Measurements from ENCODE around the gene ARL14EP. TPM values are rescaled to one million over a fixed set of nuclear protein-coding genes. Genes with fewer than 3 reads are reported as not detected.

ARL14EP gene
- polyA plus RNA-seq, 3 donors: 51.0 to 58.7 (median 54.8) TPM

DNA sequence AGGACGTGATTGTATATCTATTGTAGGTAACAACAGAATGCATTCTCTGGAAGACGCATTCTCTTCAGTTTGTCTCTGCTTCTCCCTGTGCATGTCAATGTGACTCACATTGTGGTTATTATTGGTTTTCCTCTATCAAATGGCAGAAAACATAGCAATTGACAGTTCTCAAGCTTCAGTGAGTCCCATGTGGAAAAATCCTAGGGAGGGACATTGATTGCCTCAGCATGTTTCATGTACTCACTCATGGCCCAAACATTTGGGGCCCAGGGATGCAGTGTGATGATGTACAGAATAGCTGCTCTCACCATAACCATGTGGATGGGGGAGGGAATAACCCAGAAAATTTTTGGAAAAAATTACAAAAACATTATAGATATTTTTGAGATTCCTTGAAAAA is 9.3 kb upstream of the ARL14EP start:
- no peak for DNase-seq (ENCODE audit: extremely low read depth in 1 of 11, low read depth in 9 of 11, low spot score in 4 of 11)

DNA sequence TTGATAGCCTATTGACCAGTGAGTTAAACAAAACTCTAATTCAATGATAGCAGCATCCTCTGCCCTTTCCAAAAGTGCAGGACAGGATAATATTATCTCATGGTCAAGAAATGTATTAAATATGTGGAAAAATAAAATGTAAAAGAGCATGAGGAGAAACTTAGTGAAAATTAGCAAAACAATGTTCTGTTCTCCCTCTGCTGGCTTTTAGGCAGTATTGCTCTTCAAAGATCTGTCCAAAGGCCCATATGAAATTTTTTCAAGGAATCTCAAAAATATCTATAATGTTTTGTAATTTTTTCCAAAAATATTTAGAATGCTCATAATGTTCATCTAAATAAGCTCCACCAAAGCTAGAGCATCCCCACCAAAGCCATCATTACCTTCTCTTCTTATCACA is 8.3 kb upstream of the ARL14EP start:
- DNase-seq (ENCODE audit: extremely low read depth in 1 of 11, low read depth in 9 of 11, low spot score in 4 of 11): no peak

DNA sequence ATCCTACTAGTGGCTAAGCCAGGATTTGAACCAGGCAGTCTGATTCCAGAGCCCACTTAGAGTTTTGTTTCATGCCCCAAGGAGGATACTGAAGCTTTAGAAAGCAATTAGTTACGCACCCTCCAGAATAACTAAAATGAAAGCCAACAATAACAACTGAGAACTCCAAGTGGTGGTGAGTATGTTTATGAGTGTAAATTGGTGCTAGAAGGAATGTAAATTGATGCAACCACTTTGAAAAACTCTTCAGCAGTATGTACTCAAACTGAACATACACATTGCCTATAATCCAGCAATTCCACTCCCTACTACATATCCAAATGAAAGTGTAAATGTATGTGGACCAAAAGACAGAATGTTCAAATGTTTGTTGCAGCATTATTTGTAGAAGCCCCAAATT is 6.7 kb upstream of the ARL14EP start:
- no peak for DNase-seq (ENCODE audit: extremely low read depth in 1 of 11, low read depth in 9 of 11, low spot score in 4 of 11)

- no peak for DNase-seq (ENCODE audit: extremely low read depth in 1 of 11, low read depth in 9 of 11, low spot score in 4 of 11)
Measured at GRCh38 chr11:30317030-30317429, 5.9 kb upstream of the ARL14EP start.

DNA sequence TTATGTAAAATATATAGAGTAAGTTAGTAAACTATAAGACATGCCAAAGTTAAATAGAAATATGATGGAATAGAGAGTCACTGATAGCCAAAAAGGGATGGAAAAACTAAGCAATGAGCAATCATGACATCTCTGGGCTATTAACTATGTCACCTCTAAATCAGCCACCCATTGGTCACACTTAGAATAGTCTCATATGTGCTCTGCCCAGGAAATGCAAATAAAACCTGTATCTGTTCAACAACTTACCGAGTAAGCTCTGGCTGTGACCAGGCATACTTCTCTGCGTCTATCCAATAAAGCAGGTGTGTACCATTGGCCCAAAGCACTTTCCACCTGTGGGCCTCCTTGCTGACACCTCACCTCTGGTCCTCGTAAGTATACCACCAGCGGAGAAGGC is 1.6 kb upstream of the ARL14EP start:
- no peak for DNase-seq (ENCODE audit: extremely low read depth in 1 of 11, low read depth in 9 of 11, low spot score in 4 of 11)

DNA sequence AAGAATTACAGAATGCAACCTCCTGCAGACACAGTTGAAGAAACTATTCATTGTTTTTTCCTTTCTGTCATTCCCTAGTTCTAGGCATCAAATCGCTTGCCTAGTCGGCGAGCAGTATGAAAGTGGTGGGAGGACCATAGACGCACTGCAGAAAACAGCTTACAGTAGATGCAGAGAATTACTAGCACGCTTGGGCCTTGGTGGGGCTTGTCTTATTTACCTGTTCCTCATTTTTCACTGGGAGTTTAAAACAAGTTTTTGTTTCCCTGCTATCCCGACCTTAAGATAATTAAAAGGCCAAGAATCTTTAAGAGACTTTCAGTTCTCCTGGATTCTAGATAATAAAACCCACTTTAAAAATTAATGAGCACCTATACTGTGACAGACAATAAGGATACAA is 713 bp upstream of the ARL14EP start:
- no peak for DNase-seq (ENCODE audit: extremely low read depth in 1 of 11, low read depth in 9 of 11, low spot score in 4 of 11)

DNA sequence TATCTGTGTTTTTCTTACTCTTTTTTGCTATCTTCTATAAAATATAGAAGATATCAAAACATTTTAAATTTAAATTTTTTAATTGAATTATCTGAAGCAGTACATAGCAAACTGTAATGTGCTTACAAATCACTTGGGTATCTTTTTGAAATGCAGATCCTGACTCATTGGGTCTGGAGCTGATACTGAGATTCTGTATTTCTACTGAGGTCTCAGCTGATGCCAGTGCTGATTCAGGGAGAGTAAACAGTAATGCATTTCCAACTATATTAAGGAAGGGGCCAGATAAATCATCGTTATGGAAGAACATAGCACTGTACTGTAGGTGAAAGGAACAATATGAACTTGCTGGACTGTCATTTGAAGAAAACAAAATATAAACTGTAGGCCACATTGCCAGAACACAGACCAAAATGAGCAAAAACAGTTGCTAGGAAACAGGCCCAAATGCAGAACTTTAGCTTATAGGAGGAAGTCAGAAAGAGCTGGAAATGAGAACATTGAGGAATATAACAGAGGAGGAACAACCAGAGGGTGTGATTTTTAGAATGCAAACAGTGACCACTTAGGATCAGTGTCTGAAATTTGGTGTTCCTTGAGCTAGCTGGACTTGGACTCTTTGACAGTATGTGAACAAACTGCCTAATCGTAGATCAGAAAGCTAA is 3.3 kb downstream of the ARL14EP start:
- DNase-seq (ENCODE audit: extremely low read depth in 1 of 11, low read depth in 9 of 11, low spot score in 4 of 11): no peak

- no peak for DNase-seq (ENCODE audit: extremely low read depth in 1 of 11, low read depth in 9 of 11, low spot score in 4 of 11)
Measured at GRCh38 chr11:30326906-30327305, 4.0 kb downstream of the ARL14EP start.

DNA sequence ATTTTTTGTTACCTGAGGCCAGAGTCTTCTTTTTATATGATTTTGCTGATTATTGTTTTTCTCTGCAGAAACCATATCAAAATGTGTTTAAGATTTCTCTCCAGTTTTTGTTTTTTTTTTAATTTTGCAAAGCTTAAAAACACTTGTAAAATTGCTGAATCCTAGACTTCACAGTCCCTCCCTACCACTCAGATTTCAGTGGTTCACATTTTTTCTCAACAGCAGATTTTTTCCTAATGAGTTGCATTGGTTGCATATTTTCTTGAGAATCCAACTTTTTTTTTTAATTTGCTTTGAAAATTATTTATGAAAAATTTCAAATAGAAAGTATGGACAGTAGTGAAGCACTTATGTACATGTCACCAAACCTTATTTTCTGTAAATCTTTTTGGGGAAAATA is 5.8 kb downstream of the ARL14EP start:
- no peak for DNase-seq (ENCODE audit: extremely low read depth in 1 of 11, low read depth in 9 of 11, low spot score in 4 of 11)

DNA sequence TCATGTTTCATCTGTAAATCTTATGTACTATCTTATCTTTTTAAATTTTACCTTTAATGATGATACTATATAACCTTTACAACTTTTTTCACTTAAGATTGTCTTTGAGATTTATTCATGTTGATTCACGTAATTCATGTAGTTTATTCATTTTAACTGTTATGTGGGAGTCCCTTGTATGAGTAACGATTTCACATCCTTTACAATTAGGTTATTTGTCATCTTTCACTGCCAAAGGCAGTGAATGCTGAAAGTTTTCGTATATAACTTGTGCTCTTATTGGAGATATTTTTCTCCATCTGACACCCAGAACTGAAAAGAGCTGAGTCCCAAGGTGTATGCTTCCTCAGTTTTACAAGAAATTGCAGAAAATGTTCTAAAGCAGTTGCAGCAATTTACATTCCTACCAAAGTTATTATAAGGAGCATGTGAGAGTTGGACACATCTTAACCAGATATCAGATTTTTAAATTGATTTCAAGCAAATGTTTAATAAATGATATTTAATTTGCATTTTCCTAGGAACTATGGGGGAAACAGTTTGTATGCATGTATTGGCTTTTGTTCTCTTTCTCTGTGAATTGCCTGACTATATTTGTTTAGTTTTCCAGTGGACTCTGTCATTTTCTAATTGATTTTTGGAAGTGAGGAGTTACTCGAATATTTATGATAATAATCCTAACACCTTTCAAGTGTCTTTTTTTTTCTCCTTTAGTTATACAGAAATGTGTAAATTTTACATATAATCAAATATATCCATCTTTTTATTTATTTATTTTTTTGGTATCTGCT is 6.4 kb downstream of the ARL14EP start:
- DNase-seq (ENCODE audit: extremely low read depth in 1 of 11, low read depth in 9 of 11, low spot score in 4 of 11): no peak

- DNase-seq (ENCODE audit: extremely low read depth in 1 of 11, low read depth in 9 of 11, low spot score in 4 of 11): no peak
Measured at GRCh38 chr11:30333405-30333804, 10.5 kb downstream of the ARL14EP start.

DNA sequence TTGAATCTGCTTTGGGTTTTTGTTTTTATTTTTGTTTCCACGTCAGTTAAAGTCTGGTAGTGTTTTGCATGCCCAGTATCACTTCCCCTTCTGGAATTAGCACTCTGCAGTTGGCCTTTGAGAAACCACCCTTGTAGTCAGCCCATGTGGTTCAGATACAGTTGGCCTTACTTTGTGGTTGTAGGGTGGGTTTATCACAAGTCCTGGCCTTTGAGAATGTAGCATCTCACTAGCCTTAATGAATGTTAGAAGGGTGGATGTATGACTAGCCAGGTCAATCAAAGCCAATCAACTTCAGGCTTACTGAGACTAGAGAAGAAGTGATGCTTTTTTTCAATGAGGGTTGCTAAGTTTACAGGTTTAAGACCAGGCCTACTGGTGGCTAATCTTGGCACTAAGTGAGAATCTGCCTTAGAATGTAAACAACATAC is 19.8 kb downstream of the ARL14EP start:
- no peak for DNase-seq (ENCODE audit: extremely low read depth in 1 of 11, low read depth in 9 of 11, low spot score in 4 of 11)

DNA sequence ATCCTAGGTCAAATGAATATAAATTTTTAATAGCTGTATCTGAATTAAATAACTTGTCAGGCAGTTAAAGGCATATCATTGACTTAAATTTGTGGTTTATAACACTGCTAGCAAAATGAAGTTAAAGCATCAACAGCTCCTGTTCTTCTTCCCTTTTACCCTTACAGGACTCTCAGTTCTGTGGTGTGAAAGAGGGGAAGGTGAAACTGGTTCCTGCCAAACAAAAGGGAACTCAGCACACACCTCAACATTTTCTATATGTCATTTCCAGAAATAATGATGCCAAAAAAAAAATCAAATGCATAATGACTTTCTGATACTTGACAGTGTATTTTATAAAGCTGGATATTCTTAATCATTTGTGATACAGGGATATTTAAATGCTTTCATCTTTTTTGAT is 21.2 kb downstream of the ARL14EP start:
- no peak for DNase-seq (ENCODE audit: extremely low read depth in 1 of 11, low read depth in 9 of 11, low spot score in 4 of 11)

DNA sequence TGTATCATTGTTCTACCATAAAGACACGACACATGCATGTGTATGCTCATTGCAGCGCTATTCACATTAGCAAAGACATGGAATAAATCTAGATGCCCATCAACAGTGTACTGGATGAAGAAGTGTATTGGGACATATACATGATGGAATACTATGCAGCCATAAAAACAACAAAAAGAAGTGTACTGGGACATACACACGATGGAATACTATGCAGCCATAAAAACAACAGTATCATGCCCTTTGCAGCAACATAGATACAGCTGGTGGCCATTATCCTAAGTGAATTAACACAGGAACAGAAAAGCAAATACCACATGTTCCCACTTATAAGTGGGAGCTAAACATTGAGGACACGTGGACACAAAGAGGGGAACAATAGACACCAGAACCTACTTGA is 22.7 kb downstream of the ARL14EP start:
- no peak for DNase-seq (ENCODE audit: extremely low read depth in 1 of 11, low read depth in 9 of 11, low spot score in 4 of 11)

DNA sequence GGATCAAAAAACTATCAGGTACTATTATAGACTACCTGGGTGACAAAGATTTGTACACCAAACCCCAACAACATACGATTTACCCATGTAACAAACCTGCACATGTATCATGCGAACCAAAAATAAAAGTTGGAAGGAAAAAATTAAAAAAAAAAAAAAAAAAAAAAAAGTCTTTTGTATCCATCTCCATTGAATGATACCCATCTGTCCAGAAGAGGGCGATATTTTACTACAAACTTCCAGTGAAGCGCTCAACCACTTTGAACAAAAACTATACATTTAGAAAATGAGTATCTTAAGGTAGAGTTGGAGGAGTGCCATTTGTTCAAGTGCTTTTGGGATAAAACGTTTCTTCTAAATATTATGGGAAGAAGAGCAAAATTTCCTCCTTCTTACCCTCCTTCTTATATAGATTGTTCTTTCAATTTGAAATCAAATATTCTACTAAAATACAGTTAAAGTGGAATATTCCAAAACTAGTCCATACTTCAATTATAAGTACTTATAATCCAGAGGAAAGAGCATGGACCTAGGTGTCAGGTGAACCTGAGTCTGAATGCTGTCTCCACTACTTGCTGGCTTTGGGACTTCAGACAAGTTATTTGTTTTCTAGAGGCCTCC is 23.3 kb downstream of the ARL14EP start:
- DNase-seq (ENCODE audit: extremely low read depth in 1 of 11, low read depth in 9 of 11, low spot score in 4 of 11): peak; percentile 41 to 75 (median 55)

GRCh38 chr11:30348035-30348434 is 25.1 kb downstream of the ARL14EP start:
- DNase-seq (ENCODE audit: extremely low read depth in 1 of 11, low read depth in 9 of 11, low spot score in 4 of 11): no peak

DNA sequence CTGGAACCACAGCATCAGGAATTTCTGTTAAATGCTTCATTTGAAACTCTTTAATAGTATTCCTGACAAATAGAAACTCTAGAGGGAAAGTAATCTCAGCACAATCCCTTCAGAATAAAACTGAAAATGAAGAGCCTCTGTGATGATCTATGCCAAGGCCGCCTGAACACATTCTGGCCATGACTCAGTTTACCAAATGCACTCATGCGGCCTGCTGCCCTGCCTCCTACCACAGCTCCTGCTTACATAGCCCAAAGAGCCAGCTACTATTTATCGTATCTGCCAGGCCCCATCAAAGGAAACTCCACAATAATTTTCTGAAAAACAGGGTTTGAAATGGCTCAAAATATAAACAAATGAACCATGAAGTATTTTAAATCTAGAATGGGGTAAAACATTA is 27.0 kb downstream of the ARL14EP start:
- no peak for DNase-seq (ENCODE audit: extremely low read depth in 1 of 11, low read depth in 9 of 11, low spot score in 4 of 11)

- DNase-seq (ENCODE audit: extremely low read depth in 1 of 11, low read depth in 9 of 11, low spot score in 4 of 11): no peak
Measured at GRCh38 chr11:30350384-30350783, 27.5 kb downstream of the ARL14EP start.

GRCh38 chr11:30351061-30351460 is 28.2 kb downstream of the ARL14EP start:
- no peak for DNase-seq (ENCODE audit: extremely low read depth in 1 of 11, low read depth in 9 of 11, low spot score in 4 of 11)

- DNase-seq (ENCODE audit: extremely low read depth in 1 of 11, low read depth in 9 of 11, low spot score in 4 of 11): no peak
Measured at GRCh38 chr11:30356391-30356790, 33.5 kb downstream of the ARL14EP start.

Data from renal cortex interstitium (tissue), 11 donors.